Tibial nerve (tissue), 4 donors: ENCODE data around the gene BIRC5.

Source experiments
- EP300 ChIP-seq, 2 donors: sonication (generic); formaldehyde crosslinking; IDR thresholded peaks; one replicate each; pipeline ENCODE4 v1.6.1; 2017; ENCODE audit warnings: antibody characterized with exemption in 2 of 2, mild to moderate bottlenecking in 1 of 2
- POLR2A ChIP-seq, 2 donors: fragments of 450-650 bp; IDR thresholded peaks; one replicate each; pipeline ENCODE4 v1.6.1; 2017; ENCODE audit warnings: antibody characterized with exemption in 2 of 2, mild to moderate bottlenecking in 2 of 2, moderate library complexity in 2 of 2
- TF ChIP-seq, protein P1 (sequence below), 5 experiments: fragments of 200-600 bp in 3 of 5; fragments of 450-650 bp in 2 of 5; sonication (generic) in 3 of 5; IDR thresholded peaks; one replicate each; pipeline ENCODE4 v1.5.1; 2016 to 2019; ENCODE audit warnings: antibody characterized with exemption in 5 of 5, mild to moderate bottlenecking in 3 of 5, moderate library complexity in 2 of 5

DNA sequence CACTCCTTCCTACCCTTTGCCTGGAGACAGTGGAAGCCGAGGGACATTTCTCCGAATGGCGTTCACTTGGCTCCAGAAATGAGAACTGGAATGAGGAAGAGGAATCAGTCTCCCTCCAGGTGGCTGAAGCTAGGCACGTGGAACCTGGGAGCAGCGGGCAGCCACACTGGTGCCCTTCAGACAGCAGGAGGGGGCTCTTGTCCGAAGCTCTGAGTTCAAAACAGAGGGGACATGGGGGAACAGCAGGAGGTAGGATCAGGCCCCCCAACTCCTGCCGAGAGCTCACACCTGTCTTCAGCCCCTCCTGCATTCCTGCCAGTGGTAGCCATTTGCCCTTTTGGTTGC, 58.8 kb downstream of the BIRC5 start:
- TF ChIP-seq, protein P1, sequence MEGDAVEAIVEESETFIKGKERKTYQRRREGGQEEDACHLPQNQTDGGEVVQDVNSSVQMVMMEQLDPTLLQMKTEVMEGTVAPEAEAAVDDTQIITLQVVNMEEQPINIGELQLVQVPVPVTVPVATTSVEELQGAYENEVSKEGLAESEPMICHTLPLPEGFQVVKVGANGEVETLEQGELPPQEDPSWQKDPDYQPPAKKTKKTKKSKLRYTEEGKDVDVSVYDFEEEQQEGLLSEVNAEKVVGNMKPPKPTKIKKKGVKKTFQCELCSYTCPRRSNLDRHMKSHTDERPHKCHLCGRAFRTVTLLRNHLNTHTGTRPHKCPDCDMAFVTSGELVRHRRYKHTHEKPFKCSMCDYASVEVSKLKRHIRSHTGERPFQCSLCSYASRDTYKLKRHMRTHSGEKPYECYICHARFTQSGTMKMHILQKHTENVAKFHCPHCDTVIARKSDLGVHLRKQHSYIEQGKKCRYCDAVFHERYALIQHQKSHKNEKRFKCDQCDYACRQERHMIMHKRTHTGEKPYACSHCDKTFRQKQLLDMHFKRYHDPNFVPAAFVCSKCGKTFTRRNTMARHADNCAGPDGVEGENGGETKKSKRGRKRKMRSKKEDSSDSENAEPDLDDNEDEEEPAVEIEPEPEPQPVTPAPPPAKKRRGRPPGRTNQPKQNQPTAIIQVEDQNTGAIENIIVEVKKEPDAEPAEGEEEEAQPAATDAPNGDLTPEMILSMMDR (IDR thresholded peaks at IDR 0.05), result no peak
- TF ChIP-seq POLR2A (IDR thresholded peaks at IDR 0.05), result no peak
- no peak for TF ChIP-seq EP300 (IDR thresholded peaks at IDR 0.05)
